Heart left ventricle (tissue), 16 donors: ENCODE measurements around the gene POLR3H. TPM values are rescaled to one million over a fixed set of nuclear protein-coding genes. Genes with fewer than 3 reads are reported as not detected.

Experiments
- ATAC-seq, 4 donors: fragments of 200-7000 bp; cut with Tn5 transposase; one replicate each; pipeline ENCODE4 v1.9.1; 2020 to 2022; ENCODE audit warnings: moderate library complexity in 4 of 4, mild to moderate bottlenecking in 3 of 4, moderate number of reproducible peaks in 1 of 4
- DNase-seq, 5 donors: peaks; one replicate each; pipeline ENCODE4 v3.0.0-alpha.2; 2020
- H3K27ac ChIP-seq, 12 donors: fragments of 200-600 bp; sonication (generic) in 4 of 12; one replicate each; pipeline versions ENCODE4 v1.5.0 to v1.8.0; 2016 to 2022; ENCODE audit warnings: mild to moderate bottlenecking in 2 of 12
- H3K27me3 ChIP-seq, 9 donors: fragments of 200-600 bp; sonication (generic) in 2 of 9; one replicate each; pipeline versions ENCODE4 v1.5.1 to v1.8.0; 2016 to 2022; ENCODE audit warnings: mild to moderate bottlenecking in 3 of 9
- H3K36me3 ChIP-seq, 9 donors: fragments of 200-600 bp; sonication (generic) in 2 of 9; one replicate each; pipeline versions ENCODE4 v1.5.0 to v1.8.0; 2018 to 2022; ENCODE audit warnings: mild to moderate bottlenecking in 2 of 9
- H3K4me1 ChIP-seq, 12 donors: fragments of 200-600 bp; sonication (generic) in 4 of 12; one replicate each; pipeline versions ENCODE4 v1.5.0 to v1.8.0; 2016 to 2022; ENCODE audit warnings: mild to moderate bottlenecking in 3 of 12
- H3K4me3 ChIP-seq, 12 donors: fragments of 200-600 bp; sonication (generic) in 4 of 12; one replicate each; pipeline versions ENCODE4 v1.5.0 to v1.8.0; 2017 to 2022; ENCODE audit warnings: mild to moderate bottlenecking in 9 of 12, moderate library complexity in 4 of 12
- H3K9me3 ChIP-seq, 12 donors: fragments of 200-600 bp; sonication (generic) in 4 of 12; one replicate each; pipeline versions ENCODE4 v1.5.0 to v1.8.0; 2016 to 2022; ENCODE audit warnings: mild to moderate bottlenecking in 1 of 12
- CTCF ChIP-seq, 12 donors: fragments of 200-600 bp; sonication (generic) in 4 of 12; IDR thresholded peaks; one replicate each; pipeline versions ENCODE4 v1.5.0 to v1.8.0; 2018 to 2022; ENCODE audit warnings: antibody characterized with exemption in 12 of 12, mild to moderate bottlenecking in 5 of 12
- POLR2A ChIP-seq, 2 donors: fragments of 450-650 bp; IDR thresholded peaks; one replicate each; pipeline ENCODE4 v1.6.1; 2017; ENCODE audit warnings: antibody characterized with exemption in 2 of 2, mild to moderate bottlenecking in 2 of 2, moderate library complexity in 2 of 2
- WGBS, 4 donors: extraction: QIAGEN DNeasy Blood & Tissue Kit in 2 of 4; methylation state at CpG; one replicate each; pipeline versions ENCODE4 v1.1.5 to v1.1.7; 2013 to 2018; 5-methylcytosine and 5-hydroxymethylcytosine counted together
- intact Hi-C, 10 donors: fragments of 100-400 bp; cut with DNase I; formaldehyde crosslinking; loops; one replicate each; pipeline versions ENCODE4 v1.11.1 to v1.14.2; 2022
- polyA plus RNA-seq, 2 donors: library from polyadenylated mRNA; stranded (reverse); fragments of 200-250 nt; gene quantifications; one replicate each; pipeline ENCODE4 v1.2.3, GENCODE V29; 2013
- total RNA-seq, 9 donors: library from RNA; depleted of rRNA in 2 of 9; stranded (reverse); fragments of >200 nt in 2 of 9; fragmentation: NEBNext Ultra II Directional in 3 of 9; extraction: Animal tissue kit (Norgen Biotek cat#: 25700) in 3 of 9; gene quantifications; one replicate each; pipeline versions ENCODE4 v1.1.0 to v1.2.4, GENCODE V29; 2016 to 2023
- donor health status: ischemic (EF 13 %, LVEDD 7.1; RV severe dilation, severe dysfunction).
- donor health status: healthy with polysubstance abuse.
- donor health status: DM: no; HTN: yes; CAD: no.
- donor health status: DM: no; HTN: no; CAD: no.
- donor health status: ischemic (EF 25% LVEDD 6.9; RV normal size, moderate dysfunction).
- donor health status: ischemic (EF 25% LVEDD 5.7; RV mildly dilated, moderate dysfunction).
- donor health status: healthy.
- donor health status: DM: yes; HTN: yes; CAD: no.
- donor health status: ischemic (EF 35%, LVEDD 5.7; RV mildly dilated, moderate dysfunction).
- donor health status: nonischemic (EF 11% LVEDD 7.7; RV severe dilation, severe dysfunction).
- donor health status: DM: yes; HTN: yes; CAD: no.
- donor health status: PGD.
- donor health status: ischemic (EF 29% LVEDD 5.4; RV normal size, mild dysfunction).
- donor health status: nonischemic (EF 23%, LVEDD 6.1; RV moderate dilation, normal function).

Gene POLR3H
- total and polyA plus RNA-seq, 11 donors: 12.2 to 31.2 (median 19.3) TPM

- H3K9me3 ChIP-seq: no peaks in the 10 kb centered on the region
- TF ChIP-seq POLR2A (IDR thresholded peaks at IDR 0.05): no peak
- no peak for TF ChIP-seq CTCF (IDR thresholded peaks at IDR 0.05)
- DNase-seq (peak in 4 of 5 donors; percentile 43 to 77 (median 55)), ATAC-seq (peak; percentile 54 to 74 (median 67))
- intact Hi-C loops: loop anchor here in 1 of 10 donors (5.0 kb wide), 1 partner anchor 41 kb away; no protein-coding TSS in a partner anchor
- peak overlapping the region in 2 of 12 donors; percentile 12 to 13 for H3K4me3 ChIP-seq
- 39 to 46% (median 41%) methylated on average over 9 to 15 of the region's 15 CpGs for WGBS, 4 donors
- H3K27me3 ChIP-seq: no peaks in the 10 kb centered on the region
- peaks cover 5 to 95% (median 70%) of the 10 kb centered on the region in 12 donors for H3K4me1 ChIP-seq
- H3K27ac ChIP-seq: peak overlapping the region; percentile 6 to 83 (median 73)
- H3K36me3 ChIP-seq: peaks cover 0 to 24% (median 5%) of the 10 kb centered on the region in 9 donors
These were observed 63.0 kb downstream of the POLR3H start for GRCh38 chr22:41481131-41481830.

GRCh38 chr22:41480397-41480735, 63.9 kb downstream of the POLR3H start:
- no peaks in the 10 kb centered on the region for H3K9me3 ChIP-seq
- 36 to 56% (median 40%) methylated on average over 7 of the region's 7 CpGs for WGBS, 4 donors
- H3K36me3 ChIP-seq: peaks cover 0 to 26% (median 5%) of the 10 kb centered on the region in 9 donors
- no peak for TF ChIP-seq CTCF (IDR thresholded peaks at IDR 0.05)
- no peak for TF ChIP-seq POLR2A (IDR thresholded peaks at IDR 0.05)
- H3K27ac ChIP-seq: peak overlapping the region in 11 of 12 donors; percentile 34 to 83 (median 73)
- H3K4me1 ChIP-seq: peaks cover 5 to 93% (median 68%) of the 10 kb centered on the region in 12 donors
- no peak overlapping the region for H3K4me3 ChIP-seq
- no peaks in the 10 kb centered on the region for H3K27me3 ChIP-seq
- ATAC-seq (peak in 2 of 4 donors; percentile 31 to 32), DNase-seq (no peak)
- intact Hi-C loops: loop anchor here in 1 of 10 donors (5.0 kb wide), 1 partner anchor 42 kb away; no protein-coding TSS in a partner anchor

- intact Hi-C loops: loop anchor here in 2 of 10 donors (5.0 kb wide), 2 partner anchors 37 to 42 kb away; no protein-coding TSS in a partner anchor
- peaks cover 5 to 92% (median 63%) of the 10 kb centered on the region in 12 donors for H3K4me1 ChIP-seq
- H3K27me3 ChIP-seq: no peaks in the 10 kb centered on the region
- H3K9me3 ChIP-seq: no peaks in the 10 kb centered on the region
- peaks cover 0 to 26% (median 5%) of the 10 kb centered on the region in 9 donors for H3K36me3 ChIP-seq
- H3K4me3 ChIP-seq: no peak overlapping the region
- ATAC-seq: peak in 3 of 4 donors; percentile 13 to 41 (median 30)
- DNase-seq: no peak
- 47 to 56% (median 54%) methylated on average over 5 to 6 of the region's 6 CpGs for WGBS, 4 donors
- H3K27ac ChIP-seq: peak overlapping the region in 11 of 12 donors; percentile 34 to 83 (median 73)
- TF ChIP-seq CTCF (IDR thresholded peaks at IDR 0.05) (no peak), POLR2A (IDR thresholded peaks at IDR 0.05) (no peak)
These were observed 64.4 kb downstream of the POLR3H start for GRCh38 chr22:41479671-41480396.
